B cell (primary cell): ENCODE measurements around the gene CTLA4. TPM values are rescaled to one million over a fixed set of nuclear protein-coding genes. Genes with fewer than 3 reads are reported as not detected.

ENCODE experiments used
- ATAC-seq: fragments of 200-7000 bp; cut with Tn5 transposase; one replicate; pipeline ENCODE4 v1.10.0; 2021; ENCODE audit warnings: low read depth, mild to moderate bottlenecking, moderate number of reproducible peaks, moderate library complexity
- CTCF ChIA-PET: fragments of 350-600 bp; sonication (Branson Sonifier 250); formaldehyde crosslinking; loops from one replicate; lab custom pipeline; 2021; ENCODE audit warnings: antibody characterized with exemption, inconsistent platforms; lab: Charles Lee
- POLR2A ChIA-PET: fragments of 350-600 bp; sonication (Branson Sonifier 250); formaldehyde crosslinking; loops from one replicate; lab custom pipeline; 2021; ENCODE audit warnings: antibody characterized with exemption; lab: Charles Lee
- DNase-seq: peaks from one replicate; pipeline ENCODE4 v3.0.0; 2013
- H2AFZ ChIP-seq: 2 replicates; pipeline ENCODE4 v1.6.1; 2012; ENCODE audit warnings: mild to moderate bottlenecking, low read depth, low read length; ENCODE audit not compliant: insufficient read depth, poor library complexity, severe bottlenecking
- H3K27ac ChIP-seq, 2 donors: 1 replicate in 1 of 2; 2 replicates in 1 of 2; pipeline ENCODE4 v1.5.1; 2012 to 2013; ENCODE audit warnings: low read length in 2 of 2, mild to moderate bottlenecking in 2 of 2, moderate library complexity in 1 of 2
- H3K27me3 ChIP-seq, 4 experiments: fragments of 200-600 bp in 1 of 4; sonication (generic) in 1 of 4; replicated peaks in 1 of 4; 1 replicate in 2 of 4; 2 replicates in 2 of 4; pipeline versions ENCODE4 v1.6.1 to v1.7.0; 2013 to 2016; ENCODE audit warnings: low read length in 3 of 4, mild to moderate bottlenecking in 2 of 4, mixed read lengths in 1 of 4, moderate library complexity in 1 of 4; ENCODE audit not compliant: insufficient read depth in 4 of 4, control insufficient read depth in 3 of 4; ENCODE audit errors: control extremely low read depth in 1 of 4
- H3K36me3 ChIP-seq, 2 experiments: replicated peaks in 1 of 2; 1 replicate in 1 of 2; 2 replicates in 1 of 2; pipeline versions ENCODE4 v1.6.1 to v1.7.1; 2013; ENCODE audit warnings: low read length in 1 of 2; ENCODE audit not compliant: insufficient read depth in 2 of 2, control insufficient read depth in 1 of 2; ENCODE audit errors: control extremely low read depth in 1 of 2, extremely low read depth in 1 of 2
- H3K4me1 ChIP-seq, 2 donors: fragments of 200-600 bp in 1 of 2; sonication (generic) in 1 of 2; 1 replicate in 1 of 2; 2 replicates in 1 of 2; pipeline versions ENCODE4 v1.5.1 to v1.6.1; 2013 to 2017; ENCODE audit warnings: low read length in 2 of 2; ENCODE audit not compliant: control insufficient read depth in 2 of 2, insufficient read depth in 2 of 2
- H3K4me2 ChIP-seq: replicated peaks from 2 replicates; pipeline ENCODE3; 2012; ENCODE audit warnings: mild to moderate bottlenecking, low read depth, low read length; ENCODE audit not compliant: poor library complexity, severe bottlenecking
- H3K4me3 ChIP-seq, 5 experiments: fragments of 200-600 bp in 1 of 5; sonication (generic) in 1 of 5; 1 replicate in 3 of 5; 2 replicates in 2 of 5; pipeline versions ENCODE4 v1.5.1 to v1.7.0; 2011 to 2016; ENCODE audit warnings: low read length in 4 of 5, mild to moderate bottlenecking in 4 of 5, low read depth in 2 of 5, control low read depth in 1 of 5, moderate library complexity in 1 of 5; ENCODE audit not compliant: insufficient read depth in 1 of 5; ENCODE audit errors: control extremely low read depth in 1 of 5, extremely low read depth in 1 of 5
- H3K79me2 ChIP-seq: fragments of 200-600 bp; sonication (generic); one replicate; pipeline ENCODE4 v1.6.0; 2016; ENCODE audit warnings: low read length; ENCODE audit not compliant: control insufficient read depth, insufficient read depth
- H3K9ac ChIP-seq: fragments of 200-600 bp; sonication (generic); 2 replicates; pipeline ENCODE4 v1.6.1; 2017; ENCODE audit warnings: mild to moderate bottlenecking, low read length, moderate library complexity
- H3K9me3 ChIP-seq, 3 donors: one replicate each; pipeline versions ENCODE4 v1.6.1 to v1.7.1; 2013; ENCODE audit warnings: low read length in 2 of 3; ENCODE audit not compliant: control insufficient read depth in 2 of 3, insufficient read depth in 1 of 3; ENCODE audit errors: control extremely low read depth in 1 of 3
- H4K20me1 ChIP-seq: 2 replicates; pipeline ENCODE4 v1.6.0; 2012; ENCODE audit warnings: mild to moderate bottlenecking, low read length; ENCODE audit not compliant: insufficient read depth, control insufficient read depth, poor library complexity, severe bottlenecking
- H3K27ac Mint-ChIP-seq: one replicate; pipeline ENCODE4 v1.8.0; 2021; ENCODE audit warnings: mixed read lengths
- H3K27me3 Mint-ChIP-seq: one replicate; pipeline ENCODE4 v1.8.0; 2021; ENCODE audit warnings: mixed read lengths
- H3K4me1 Mint-ChIP-seq: one replicate; pipeline ENCODE4 v1.8.0; 2021; ENCODE audit warnings: mixed read lengths
- H3K4me3 Mint-ChIP-seq: one replicate; pipeline ENCODE4 v1.8.0; 2021; ENCODE audit warnings: mixed read lengths
- H3K9me3 Mint-ChIP-seq: one replicate; pipeline ENCODE4 v1.8.0; 2022; ENCODE audit warnings: mixed read lengths; ENCODE audit not compliant: insufficient read depth
- CTCF ChIP-seq: fragments of 200-600 bp; IDR thresholded peaks from one replicate; pipeline ENCODE4 v1.8.0; 2022; ENCODE audit warnings: antibody characterized with exemption, mild to moderate bottlenecking
- EZH2 ChIP-seq: IDR thresholded peaks from 2 replicates; pipeline ENCODE4 v1.6.1; 2012; ENCODE audit warnings: borderline replicate concordance, low read depth, mild to moderate bottlenecking, moderate library complexity, low read length; ENCODE audit not compliant: insufficient read depth, poor library complexity, severe bottlenecking
- whole genome bisulfite sequencing: methylation state at CpG from one replicate; pipeline ENCODE4 v1.1.5; 2013; ENCODE audit warnings: missing lambda C conversion rate; ENCODE audit not compliant: insufficient coverage; 5-methylcytosine and 5-hydroxymethylcytosine counted together
- intact Hi-C: fragments of 100-400 bp; cut with micrococcal nuclease; formaldehyde crosslinking; loops from one replicate; pipeline ENCODE4 v1.10.0; 2022
- polyA plus RNA-seq: library from polyadenylated mRNA; depleted of rRNA; stranded (reverse); fragments of >200 nt; gene quantifications from 2 replicates; pipeline ENCODE4 v1.2.3, GENCODE V29; 2012
- total RNA-seq, 2 donors: library from RNA; stranded (reverse); fragments of 120-200 nt in 1 of 2; gene quantifications; 1 replicate in 1 of 2; 2 replicates in 1 of 2; pipeline versions ENCODE4 v1.2.3 to v1.2.4, GENCODE V29; 2013 to 2022

The CTLA4 gene
- total and polyA plus RNA-seq, 2 donors (not counting 1 experiment from before 2014, with no cell fraction given), result 0.30 TPM; not detected in 1

DNA sequence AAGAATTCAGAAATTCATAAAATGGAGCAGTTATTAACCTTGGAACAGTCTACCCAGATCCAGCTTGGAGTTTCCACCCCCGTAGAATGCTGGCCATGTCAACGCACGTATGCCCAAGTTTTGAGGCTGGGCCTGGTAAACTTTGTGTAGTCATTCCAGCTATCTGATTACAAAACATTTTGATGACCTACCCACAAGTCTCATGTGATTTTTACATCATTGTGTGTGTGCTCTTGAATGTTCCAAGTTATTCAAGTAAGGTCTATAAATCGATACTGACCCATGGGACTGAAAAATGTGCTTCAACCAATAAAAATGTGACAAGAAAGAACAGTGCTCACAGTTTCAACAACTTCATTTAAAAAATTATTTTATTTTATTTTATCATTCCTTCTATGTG, 36.5 kb downstream of the CTLA4 start:
- Mint-ChIP-seq H3K4me1 (peaks cover 2% of the 10 kb centered on the region), H3K27me3 (peaks cover 10% of the 10 kb centered on the region), H3K27ac (no peak overlapping the region), H3K4me3 (no peak overlapping the region), H3K9me3 (peaks cover 12% of the 10 kb centered on the region)
- Histone ChIP-seq H3K4me2 (no peak overlapping the region), H3K4me1 (peaks cover 0 to under 1% of the 10 kb centered on the region in 2 donors), H4K20me1 (no peaks in the 10 kb centered on the region), H3K27me3 (no peaks in the 10 kb centered on the region), H3K9me3 (peaks cover 3 to 20% (median 9%) of the 10 kb centered on the region in 3 donors), H3K4me3 (no peak overlapping the region), H2AFZ (no peak overlapping the region), H3K79me2 (no peaks in the 10 kb centered on the region), H3K9ac (no peak overlapping the region), H3K36me3 (no peaks in the 10 kb centered on the region), H3K27ac (no peak overlapping the region)
- ChIA-PET POLR2A (no interaction called here), CTCF (no interaction called here)
- WGBS, result no CpG with 5 or more reads among the region's 4 CpGs
- ATAC-seq, result no peak
- no peak for DNase-seq
- intact Hi-C loops, result no loop called here
- no peak for TF ChIP-seq CTCF
- TF ChIP-seq EZH2, result no peak

GRCh38 chr2:203905656-203906055, 38.1 kb downstream of the CTLA4 start:
- peaks cover 10% of the 10 kb centered on the region for H3K4me1 Mint-ChIP-seq
- H3K27me3 ChIP-seq, result no peaks in the 10 kb centered on the region
- H3K27ac ChIP-seq, result no peak overlapping the region
- intact Hi-C loops, result no loop called here
- ChIA-PET POLR2A (no interaction called here), CTCF (no interaction called here)
- H4K20me1 ChIP-seq, result no peaks in the 10 kb centered on the region
- no peak overlapping the region for H3K4me3 ChIP-seq
- peaks cover 8% of the 10 kb centered on the region in 2 donors for H3K4me1 ChIP-seq
- H3K79me2 ChIP-seq, result no peaks in the 10 kb centered on the region
- H3K9ac ChIP-seq, result no peak overlapping the region
- H3K4me3 Mint-ChIP-seq, result no peak overlapping the region
- H3K27me3 Mint-ChIP-seq, result peaks cover 9% of the 10 kb centered on the region
- H2AFZ ChIP-seq, result no peak overlapping the region
- H3K36me3 ChIP-seq, result no peaks in the 10 kb centered on the region
- no peak overlapping the region for H3K27ac Mint-ChIP-seq
- TF ChIP-seq CTCF (no peak), EZH2 (no peak)
- H3K4me2 ChIP-seq, result no peak overlapping the region
- ATAC-seq, result no peak
- H3K9me3 ChIP-seq, result peaks cover 3 to 20% (median 8%) of the 10 kb centered on the region in 3 donors
- no peak for DNase-seq
- H3K9me3 Mint-ChIP-seq, result peaks cover 12% of the 10 kb centered on the region
